Astrocyte (in vitro differentiated cells and primary cell): ENCODE measurements around the gene RBM48. TPM values are rescaled to one million over a fixed set of nuclear protein-coding genes. Genes with fewer than 3 reads are reported as not detected.

ENCODE experiments used
- total RNA-seq: library from RNA; stranded (reverse); gene quantifications from 2 replicates; pipeline ENCODE4 v1.2.1, GENCODE V29; 2021

Gene RBM48
- total RNA-seq, 1 donor from 2014 or later: 10.3 TPM

Other genes starting within 250 kb of the RBM48 start
- 22.5 and 23.1 TPM in 2 replicates for gene GATAD1, start 81.3 kb upstream of the RBM48 start, total RNA-seq
- gene ERVW-1, start 50.8 kb upstream of the RBM48 start, total RNA-seq: 0.19 TPM in 1 of 2 replicates, not detected in the other
- 6.5 and 7.1 TPM in 2 replicates for gene PEX1, start 275 bp upstream of the RBM48 start, total RNA-seq
- 20.4 and 26.1 TPM in 2 replicates for gene FAM133B, start 61.6 kb downstream of the RBM48 start, total RNA-seq